T-helper 1 cell treated with Interleukin-12 subunit alpha and Interleukin-12 subunit beta and Interleukin-4 antibody, amounts not matched to agents 30 ng/mL and 1 ng/mL, for 36 hours (primary cell): ENCODE data around the gene UQCRHL. TPM values are rescaled to one million over a fixed set of nuclear protein-coding genes. Genes with fewer than 3 reads are reported as not detected.

ENCODE experiments used
- intact Hi-C: fragments of 100-400 bp; cut with micrococcal nuclease; formaldehyde crosslinking; loops from one replicate; pipeline ENCODE4 v1.15.1; 2024
- total RNA-seq: library from RNA; stranded (reverse); gene quantifications from 2 replicates; pipeline ENCODE4 v1.2.3, GENCODE V29; 2022

The UQCRHL gene
- total RNA-seq, 1 donor from 2014 or later = 1.4 TPM

DNA sequence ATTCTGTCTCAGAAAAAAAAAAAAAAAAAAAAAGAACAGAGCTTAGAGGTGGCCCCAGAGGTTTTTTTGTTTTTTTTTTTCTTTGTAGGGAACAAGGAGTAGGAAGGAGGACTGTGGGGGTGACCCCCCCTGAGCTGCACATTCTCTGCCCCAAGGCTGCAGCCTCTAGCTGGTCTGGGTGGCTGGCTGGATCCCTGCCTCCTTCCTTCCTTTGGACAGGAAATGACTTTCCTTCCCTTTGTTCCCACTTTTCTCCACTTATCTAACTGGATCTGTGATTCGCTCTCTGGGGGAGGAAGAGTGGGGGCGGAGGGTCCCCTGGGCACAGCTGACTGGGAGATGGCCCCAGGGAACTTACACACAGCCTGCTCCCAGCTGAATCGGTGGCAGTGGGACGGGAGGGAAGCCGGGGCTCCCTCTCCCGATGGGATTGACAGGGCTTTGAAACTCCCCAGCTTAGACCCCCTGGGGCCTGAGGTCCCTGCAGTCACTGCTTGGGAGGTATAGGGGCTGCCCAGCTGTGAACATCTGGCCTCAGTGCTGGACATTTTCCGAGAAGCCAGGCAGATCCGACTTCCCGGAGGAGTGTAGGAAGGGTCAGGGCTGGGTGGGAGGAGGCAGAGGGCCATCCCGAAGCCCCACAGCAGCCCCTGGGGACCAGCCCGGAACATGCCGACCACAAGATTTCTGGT is 46.8 kb downstream of the UQCRHL start:
- intact Hi-C loops = no loop called here

DNA sequence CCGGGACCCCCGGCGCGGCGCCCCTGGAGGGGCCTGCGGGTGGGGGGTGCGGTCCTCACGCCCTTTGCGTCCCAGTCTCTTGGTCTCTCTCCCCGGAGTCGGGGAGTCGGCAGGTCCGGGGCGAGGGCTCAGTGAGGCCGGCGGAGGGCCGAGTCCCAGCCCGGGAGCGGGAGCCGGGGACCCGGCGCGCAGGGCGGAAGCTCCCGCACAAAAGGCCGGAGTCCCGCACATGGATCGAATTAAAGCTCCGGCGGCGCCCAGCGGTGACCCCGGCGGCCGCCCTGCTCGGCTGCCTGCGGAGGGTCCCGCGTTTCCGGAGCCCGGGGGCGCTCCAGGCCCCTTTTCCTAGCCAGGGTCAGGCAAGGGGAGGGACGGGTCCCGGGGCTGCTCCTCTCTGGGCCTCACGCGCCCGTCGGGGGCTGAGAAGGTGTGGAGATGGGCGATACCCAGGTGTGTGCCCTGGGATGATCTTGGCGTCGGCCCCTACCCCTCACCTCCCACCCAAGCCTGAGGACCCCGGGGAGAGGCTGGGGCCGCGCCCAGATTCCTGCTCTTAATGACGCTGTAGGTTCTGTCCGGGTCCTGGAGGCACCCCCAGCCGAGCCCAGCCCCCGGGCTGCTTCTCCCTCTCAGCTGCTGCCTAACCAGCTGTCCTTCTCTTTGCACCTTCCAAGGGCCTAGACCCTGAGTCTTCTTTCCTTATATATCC is 48.3 kb downstream of the UQCRHL start:
- intact Hi-C loops = no loop called here

DNA sequence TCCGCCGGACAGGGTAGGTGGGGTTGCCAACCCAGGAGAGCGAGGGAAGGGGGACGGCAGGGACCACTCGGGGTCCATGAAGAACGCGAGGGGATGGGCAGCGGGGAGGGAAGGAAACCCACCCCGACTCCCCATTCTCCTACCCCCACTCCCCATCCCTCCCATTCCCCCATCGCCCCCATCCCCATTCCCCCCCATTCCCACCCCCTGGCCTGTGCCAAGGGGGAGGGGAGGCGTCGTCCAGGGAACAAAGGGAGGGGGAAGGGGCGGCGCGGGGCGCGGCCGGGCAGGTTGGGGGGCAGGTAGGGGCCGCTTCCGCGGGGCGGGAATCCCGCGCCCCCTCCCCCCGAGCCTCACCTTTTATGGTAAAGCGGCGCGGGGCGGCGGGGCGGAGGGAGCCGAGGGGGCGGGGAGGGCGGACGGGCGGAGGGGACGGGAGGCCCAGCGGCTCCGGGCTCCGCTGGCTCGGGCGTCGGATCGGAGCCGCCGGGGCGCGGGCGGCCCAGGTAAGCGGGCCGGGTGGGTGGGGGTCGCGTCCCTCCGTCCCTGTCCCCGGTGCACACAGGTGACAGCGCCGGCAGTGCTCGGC is 49.0 kb downstream of the UQCRHL start, which contains the start of gene FBLIM1:
Gene FBLIM1, plus strand, starts transcription at position 453 of the 589 bp plus-strand sequence. CDS start 6,189 bp downstream, outside the sequence.
- intact Hi-C loops = no loop called here

DNA sequence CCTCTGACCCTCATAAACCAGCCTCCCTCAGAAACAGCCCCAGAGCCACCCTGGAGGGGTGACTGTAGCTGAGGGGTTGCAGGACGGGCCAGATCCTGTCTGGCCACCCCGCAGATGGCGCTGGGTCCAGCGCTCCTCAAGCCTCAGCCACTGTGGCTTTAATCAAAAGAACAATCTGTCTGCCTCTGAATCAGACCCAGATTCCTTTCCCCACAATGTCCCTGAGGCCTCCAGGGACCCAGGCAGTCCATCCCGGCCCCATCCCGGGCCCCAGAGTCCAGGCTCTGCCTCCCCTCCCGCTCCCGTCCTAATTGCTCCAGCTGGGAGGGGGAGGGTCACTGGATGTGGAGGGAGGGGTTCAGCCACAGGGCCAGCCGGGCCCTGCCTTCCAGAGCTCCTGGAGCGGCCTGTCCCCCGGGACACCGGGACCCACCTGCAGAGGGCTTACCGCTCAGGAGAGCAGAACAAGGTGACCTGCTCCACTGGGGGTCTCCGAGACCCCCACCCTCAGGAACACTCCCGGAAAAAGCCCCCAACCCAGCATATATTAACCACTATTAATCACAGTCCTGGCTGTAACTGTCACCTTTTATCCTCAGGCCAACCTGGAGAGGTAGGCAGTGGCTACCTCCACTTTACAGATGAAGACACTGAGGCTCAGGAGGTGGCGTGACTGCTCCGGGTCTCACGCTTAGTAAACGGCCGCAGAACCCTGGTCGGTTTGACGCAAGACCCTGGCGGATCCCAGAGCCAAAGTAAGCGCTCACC is 49.7 kb downstream of the UQCRHL start:
- intact Hi-C loops = no loop called here

Other genes with a start within 250 kb of the UQCRHL start
- gene AGMAT, start 222.6 kb downstream of the UQCRHL start, total RNA-seq = 18.3 TPM in 2 replicates
- 36.3 and 39.6 TPM in 2 replicates for gene DDI2, start 190.2 kb downstream of the UQCRHL start, total RNA-seq
- gene PLEKHM2, start 123.3 kb downstream of the UQCRHL start, total RNA-seq = 65.1 and 72.1 TPM in 2 replicates
- gene SLC25A34, start 71.4 kb downstream of the UQCRHL start, total RNA-seq = 1.6 and 2.6 TPM in 2 replicates
- gene TMEM82, start 65.2 kb downstream of the UQCRHL start, total RNA-seq = not detected in 2 replicates
- gene FBLIM1, start 48.9 kb downstream of the UQCRHL start, total RNA-seq = not detected in 2 replicates
- 67.3 and 68.4 TPM in 2 replicates for gene SPEN, start 40.1 kb upstream of the UQCRHL start, total RNA-seq
- 55.2 and 56.5 TPM in 2 replicates for gene ZBTB17, start 168.5 kb upstream of the UQCRHL start, total RNA-seq
- gene SRARP, start 196.6 kb upstream of the UQCRHL start, total RNA-seq = not detected in 2 replicates
- gene HSPB7, start 210.4 kb upstream of the UQCRHL start, total RNA-seq = not detected in 2 replicates
- gene CLCNKA, start 214.4 kb upstream of the UQCRHL start, total RNA-seq = not detected in 2 replicates
- gene CLCNKB, start 236.1 kb upstream of the UQCRHL start, total RNA-seq = not detected in 2 replicates